Nephron progenitor cell (in vitro differentiated cells): ENCODE data around the gene SYDE2.

Experiments used
- DNase-seq: peaks from one replicate; pipeline ENCODE4 v3.0.0; 2021
- H3K27ac Mint-ChIP-seq: 2 replicates; pipeline ENCODE4 v1.8.0; 2021; ENCODE audit warnings: mild to moderate bottlenecking, moderate library complexity, mixed read lengths
- H3K27me3 Mint-ChIP-seq: 2 replicates; pipeline ENCODE4 v1.8.0; 2021; ENCODE audit warnings: mild to moderate bottlenecking, low read depth, mixed read lengths; ENCODE audit not compliant: poor library complexity
- H3K36me3 Mint-ChIP-seq: 2 replicates; pipeline ENCODE4 v1.8.0; 2021; ENCODE audit warnings: low read depth, mixed read lengths
- H3K4me1 Mint-ChIP-seq: 2 replicates; pipeline ENCODE4 v1.8.0; 2021; ENCODE audit warnings: mixed read lengths
- H3K4me3 Mint-ChIP-seq: 2 replicates; pipeline ENCODE4 v1.8.0; 2021; ENCODE audit warnings: mild to moderate bottlenecking, moderate library complexity, mixed read lengths
- H3K9me3 Mint-ChIP-seq: 2 replicates; pipeline ENCODE4 v1.8.0; 2021; ENCODE audit warnings: mild to moderate bottlenecking, moderate library complexity, mixed read lengths
- TF ChIP-seq, protein P1 (sequence below): fragments of 200-600 bp; sonication (generic); IDR thresholded peaks from 2 replicates; pipeline ENCODE4 v1.5.0; 2021; ENCODE audit warnings: antibody characterized with exemption

The SYDE2 gene

DNA sequence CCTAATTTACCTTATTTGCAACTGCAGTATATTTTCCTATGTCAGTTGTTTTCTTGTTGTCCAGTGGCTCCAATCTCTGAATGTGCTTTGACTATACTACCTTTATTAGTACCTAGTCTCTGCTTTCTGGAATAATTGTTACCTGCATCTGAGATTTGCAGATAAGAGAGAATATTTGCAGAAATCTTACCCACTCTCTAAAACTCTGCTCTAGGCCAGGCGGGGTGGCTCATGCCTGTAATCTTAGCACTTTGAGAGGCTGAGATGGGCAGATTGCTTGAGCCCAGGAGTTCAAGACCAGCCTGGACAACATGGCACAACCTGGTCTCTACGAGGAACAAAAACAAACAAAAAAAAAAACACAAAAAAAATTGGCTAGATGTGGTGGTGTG lies 2.0 kb upstream of the SYDE2 start:
- no peak overlapping the region for H3K4me3 Mint-ChIP-seq
- no peaks in the 10 kb centered on the region for H3K9me3 Mint-ChIP-seq
- H3K4me1 Mint-ChIP-seq = peaks cover 29% of the 10 kb centered on the region
- TF ChIP-seq, protein P1, sequence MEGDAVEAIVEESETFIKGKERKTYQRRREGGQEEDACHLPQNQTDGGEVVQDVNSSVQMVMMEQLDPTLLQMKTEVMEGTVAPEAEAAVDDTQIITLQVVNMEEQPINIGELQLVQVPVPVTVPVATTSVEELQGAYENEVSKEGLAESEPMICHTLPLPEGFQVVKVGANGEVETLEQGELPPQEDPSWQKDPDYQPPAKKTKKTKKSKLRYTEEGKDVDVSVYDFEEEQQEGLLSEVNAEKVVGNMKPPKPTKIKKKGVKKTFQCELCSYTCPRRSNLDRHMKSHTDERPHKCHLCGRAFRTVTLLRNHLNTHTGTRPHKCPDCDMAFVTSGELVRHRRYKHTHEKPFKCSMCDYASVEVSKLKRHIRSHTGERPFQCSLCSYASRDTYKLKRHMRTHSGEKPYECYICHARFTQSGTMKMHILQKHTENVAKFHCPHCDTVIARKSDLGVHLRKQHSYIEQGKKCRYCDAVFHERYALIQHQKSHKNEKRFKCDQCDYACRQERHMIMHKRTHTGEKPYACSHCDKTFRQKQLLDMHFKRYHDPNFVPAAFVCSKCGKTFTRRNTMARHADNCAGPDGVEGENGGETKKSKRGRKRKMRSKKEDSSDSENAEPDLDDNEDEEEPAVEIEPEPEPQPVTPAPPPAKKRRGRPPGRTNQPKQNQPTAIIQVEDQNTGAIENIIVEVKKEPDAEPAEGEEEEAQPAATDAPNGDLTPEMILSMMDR = no peak
- H3K27ac Mint-ChIP-seq = no peak overlapping the region
- no peaks in the 10 kb centered on the region for H3K36me3 Mint-ChIP-seq
- DNase-seq = no peak
- peaks cover 44% of the 10 kb centered on the region for H3K27me3 Mint-ChIP-seq

DNA sequence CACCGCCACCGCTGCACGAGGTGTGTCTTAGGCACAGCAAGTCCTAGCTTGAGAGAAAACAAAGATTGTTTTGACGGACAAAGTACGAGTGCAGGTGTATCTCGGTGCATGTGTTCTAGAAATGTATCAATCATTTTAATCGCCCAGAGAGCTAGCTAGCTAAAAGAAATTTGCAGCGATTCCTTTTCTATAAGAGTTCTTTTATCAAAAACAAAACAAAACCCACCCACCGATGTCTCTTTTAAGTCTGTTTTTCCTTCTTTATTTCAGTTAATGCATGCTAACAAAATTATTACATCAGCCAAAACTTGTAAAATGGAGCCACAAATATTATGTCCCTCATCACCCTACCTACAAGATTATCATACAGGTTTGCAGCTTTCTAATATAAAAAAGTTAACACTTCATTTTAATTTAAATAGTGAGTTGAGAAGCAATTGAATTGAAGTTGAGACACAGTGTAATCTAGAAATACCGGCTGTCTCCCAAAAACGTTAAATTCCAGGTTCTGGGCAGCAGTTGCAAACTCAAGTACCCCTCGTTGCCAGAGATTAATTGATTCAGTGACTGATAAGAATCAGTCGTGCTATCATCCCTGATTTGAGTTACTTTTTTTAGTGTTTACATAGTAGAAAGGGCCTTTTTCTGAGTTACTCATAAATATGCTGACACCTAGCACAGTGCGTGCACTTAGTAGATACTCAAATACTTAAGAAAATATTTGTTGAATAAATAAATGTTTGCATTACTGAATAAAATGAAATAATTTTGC lies 1.5 kb upstream of the SYDE2 start:
- Mint-ChIP-seq H3K4me1 (peaks cover 31% of the 10 kb centered on the region), H3K27me3 (peaks cover 39% of the 10 kb centered on the region), H3K27ac (peak overlapping the region; percentile 71)

GRCh38 chr1:85201340-85202091 lies 700 bp upstream of the SYDE2 start:
- Mint-ChIP-seq H3K27ac (peak overlapping the region; percentile 71), H3K9me3 (no peaks in the 10 kb centered on the region), H3K4me3 (peak overlapping the region; percentile 91), H3K36me3 (no peaks in the 10 kb centered on the region), H3K27me3 (peaks cover 39% of the 10 kb centered on the region), H3K4me1 (peaks cover 31% of the 10 kb centered on the region)
- TF ChIP-seq, protein P1 = no peak
- DNase-seq = peak; percentile 89

More for the DNA sequence above, 1.5 kb upstream of the SYDE2 start:
- TF ChIP-seq, protein P1 = no peak
- DNase-seq = no peak
- H3K4me3 Mint-ChIP-seq = peak overlapping the region; percentile 91
- no peaks in the 10 kb centered on the region for H3K36me3 Mint-ChIP-seq
- no peaks in the 10 kb centered on the region for H3K9me3 Mint-ChIP-seq

- TF ChIP-seq, protein P1 = no peak
- no peak for DNase-seq
- Mint-ChIP-seq H3K27me3 (peaks cover 39% of the 10 kb centered on the region), H3K36me3 (no peaks in the 10 kb centered on the region), H3K4me1 (peaks cover 31% of the 10 kb centered on the region), H3K9me3 (no peaks in the 10 kb centered on the region), H3K27ac (no peak overlapping the region), H3K4me3 (peak overlapping the region; percentile 89)
Measured at GRCh38 chr1:85199667-85200462, 951 bp downstream of the SYDE2 start.

DNA sequence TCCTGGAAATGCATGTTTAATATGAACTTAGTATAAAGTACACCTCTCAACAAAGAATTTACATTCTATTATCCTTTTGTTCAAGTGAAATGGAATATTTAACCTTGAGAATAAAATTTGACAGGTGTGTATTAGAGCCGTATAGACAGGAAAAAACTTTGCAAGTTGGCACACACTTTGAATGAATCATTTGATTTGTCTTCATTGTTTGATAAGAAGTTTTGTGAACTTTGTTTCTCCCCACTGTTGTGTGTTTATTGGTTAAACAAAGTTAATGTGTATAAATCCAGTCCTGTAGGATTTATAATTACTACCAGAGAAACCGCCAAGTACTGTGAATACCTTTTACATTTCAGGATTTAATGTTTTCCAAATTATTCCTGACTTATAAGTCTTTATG lies 2.0 kb downstream of the SYDE2 start:
- TF ChIP-seq, protein P1 = no peak
- Mint-ChIP-seq H3K9me3 (no peaks in the 10 kb centered on the region), H3K4me1 (peaks cover 31% of the 10 kb centered on the region), H3K36me3 (no peaks in the 10 kb centered on the region), H3K27me3 (peaks cover 35% of the 10 kb centered on the region), H3K27ac (no peak overlapping the region), H3K4me3 (peak overlapping the region; percentile 89)
- no peak for DNase-seq
